ENCODE data around the gene FECH.
"Not testable (repeated sequence)": the region's sequence is repeated elsewhere in the genome, so short reads cannot be mapped to it uniquely, and the experiment has no call there.

The FECH gene

GRCh38 chr18:57595347-57595746 is 8.8 kb upstream of the FECH start:
- no peak for DNase-seq (ENCODE audit: insufficient read length, low spot score)
- no peak for FAIRE-seq
- TF ChIP-seq POLR2A (IDR thresholded peaks at IDR 0.05; ENCODE audit: low read depth, low read length) = no peak

GRCh38 chr18:57592716-57593115 is 6.2 kb upstream of the FECH start:
- not testable (repeated sequence) for DNase-seq (ENCODE audit: insufficient read length, low spot score); FAIRE-seq

GRCh38 chr18:57589161-57589560 is 2.7 kb upstream of the FECH start:
- no peak for DNase-seq (ENCODE audit: insufficient read length, low spot score)
- TF ChIP-seq POLR2A (IDR thresholded peaks at IDR 0.05; ENCODE audit: low read depth, low read length) = no peak
- FAIRE-seq = no peak

GRCh38 chr18:57587098-57587661 is 678 bp upstream of the FECH start:
- no peak for TF ChIP-seq POLR2A (IDR thresholded peaks at IDR 0.05; ENCODE audit: low read depth, low read length)
- DNase-seq (ENCODE audit: insufficient read length, low spot score) (no peak), FAIRE-seq (no peak)

- no peak for FAIRE-seq
- DNase-seq (ENCODE audit: insufficient read length, low spot score) = no peak
- TF ChIP-seq POLR2A (IDR thresholded peaks at IDR 0.05; ENCODE audit: low read depth, low read length) = no peak
Observed at GRCh38 chr18:57585855-57586250, 649 bp downstream of the FECH start.

- FAIRE-seq (no peak), DNase-seq (ENCODE audit: insufficient read length, low spot score) (no peak)
- no peak for TF ChIP-seq POLR2A (IDR thresholded peaks at IDR 0.05; ENCODE audit: low read depth, low read length)
Observed at GRCh38 chr18:57585421-57585820, 1.1 kb downstream of the FECH start.

GRCh38 chr18:57584444-57584843 is 2.1 kb downstream of the FECH start:
- no peak for DNase-seq (ENCODE audit: insufficient read length, low spot score)
- no peak for FAIRE-seq
- no peak for TF ChIP-seq POLR2A (IDR thresholded peaks at IDR 0.05; ENCODE audit: low read depth, low read length)

GRCh38 chr18:57583297-57583835 is 3.1 kb downstream of the FECH start:
- FAIRE-seq (no peak), DNase-seq (ENCODE audit: insufficient read length, low spot score) (no peak)
- TF ChIP-seq POLR2A (IDR thresholded peaks at IDR 0.05; ENCODE audit: low read depth, low read length) = no peak

GRCh38 chr18:57581301-57581934 is 5.1 kb downstream of the FECH start:
- DNase-seq (ENCODE audit: insufficient read length, low spot score) (no peak), FAIRE-seq (no peak)
- TF ChIP-seq POLR2A (IDR thresholded peaks at IDR 0.05; ENCODE audit: low read depth, low read length) = no peak

- TF ChIP-seq POLR2A (IDR thresholded peaks at IDR 0.05; ENCODE audit: low read depth, low read length) = no peak
- FAIRE-seq = no peak
- DNase-seq (ENCODE audit: insufficient read length, low spot score) = no peak
Observed at GRCh38 chr18:57579934-57580333, 6.6 kb downstream of the FECH start.

GRCh38 chr18:57576316-57576715 is 10.2 kb downstream of the FECH start:
- DNase-seq (ENCODE audit: insufficient read length, low spot score) = no peak
- TF ChIP-seq POLR2A (IDR thresholded peaks at IDR 0.05; ENCODE audit: low read depth, low read length) = no peak
- FAIRE-seq = no peak

GRCh38 chr18:57575542-57575941 is 11.0 kb downstream of the FECH start:
- DNase-seq (ENCODE audit: insufficient read length, low spot score) (no peak), FAIRE-seq (no peak)
- TF ChIP-seq POLR2A (IDR thresholded peaks at IDR 0.05; ENCODE audit: low read depth, low read length) = no peak

GRCh38 chr18:57574866-57575265 is 11.6 kb downstream of the FECH start:
- no peak for TF ChIP-seq POLR2A (IDR thresholded peaks at IDR 0.05; ENCODE audit: low read depth, low read length)
- FAIRE-seq (no peak), DNase-seq (ENCODE audit: insufficient read length, low spot score) (no peak)

GRCh38 chr18:57570162-57570561 is 16.3 kb downstream of the FECH start:
- DNase-seq (ENCODE audit: insufficient read length, low spot score) = no peak
- FAIRE-seq = no peak
- no peak for TF ChIP-seq POLR2A (IDR thresholded peaks at IDR 0.05; ENCODE audit: low read depth, low read length)

- no peak for TF ChIP-seq POLR2A (IDR thresholded peaks at IDR 0.05; ENCODE audit: low read depth, low read length)
- DNase-seq (ENCODE audit: insufficient read length, low spot score) = no peak
- FAIRE-seq = no peak
Observed at GRCh38 chr18:57569133-57569532, 17.4 kb downstream of the FECH start.

Measured in H54 (cell line).